22Rv1 (cell line): ENCODE data around the gene NT5C.

ENCODE experiments used
- ZFX ChIP-seq: fragments of 450-650 bp; IDR thresholded peaks from 2 replicates; pipeline ENCODE4 v1.6.1; 2017; ENCODE audit warnings: antibody characterized with exemption, borderline replicate concordance
- TF ChIP-seq, protein P1 (sequence below): fragments of 450-650 bp; IDR thresholded peaks from 2 replicates; pipeline ENCODE4 v1.5.1; 2017; ENCODE audit warnings: mild to moderate bottlenecking

- TF ChIP-seq, protein P1, sequence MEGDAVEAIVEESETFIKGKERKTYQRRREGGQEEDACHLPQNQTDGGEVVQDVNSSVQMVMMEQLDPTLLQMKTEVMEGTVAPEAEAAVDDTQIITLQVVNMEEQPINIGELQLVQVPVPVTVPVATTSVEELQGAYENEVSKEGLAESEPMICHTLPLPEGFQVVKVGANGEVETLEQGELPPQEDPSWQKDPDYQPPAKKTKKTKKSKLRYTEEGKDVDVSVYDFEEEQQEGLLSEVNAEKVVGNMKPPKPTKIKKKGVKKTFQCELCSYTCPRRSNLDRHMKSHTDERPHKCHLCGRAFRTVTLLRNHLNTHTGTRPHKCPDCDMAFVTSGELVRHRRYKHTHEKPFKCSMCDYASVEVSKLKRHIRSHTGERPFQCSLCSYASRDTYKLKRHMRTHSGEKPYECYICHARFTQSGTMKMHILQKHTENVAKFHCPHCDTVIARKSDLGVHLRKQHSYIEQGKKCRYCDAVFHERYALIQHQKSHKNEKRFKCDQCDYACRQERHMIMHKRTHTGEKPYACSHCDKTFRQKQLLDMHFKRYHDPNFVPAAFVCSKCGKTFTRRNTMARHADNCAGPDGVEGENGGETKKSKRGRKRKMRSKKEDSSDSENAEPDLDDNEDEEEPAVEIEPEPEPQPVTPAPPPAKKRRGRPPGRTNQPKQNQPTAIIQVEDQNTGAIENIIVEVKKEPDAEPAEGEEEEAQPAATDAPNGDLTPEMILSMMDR, result no peak
- TF ChIP-seq ZFX, result no peak
Measured at GRCh38 chr17:75103601-75104554, 27.7 kb downstream of the NT5C start.
